ENCODE results near the gene ERI2.

ERI2 gene

GRCh38 chr16:20803192-20803560 lies 3.1 kb downstream of the ERI2 start:
- Histone ChIP-seq H3K36me3 (ENCODE audit: control insufficient read depth in 2 of 2, insufficient read depth in 1 of 2, low read length in 2 of 2) (peaks cover 33 to 38% of the 10 kb centered on the region in 2 experiments), H3K27ac (ENCODE audit: extremely low read depth, low read depth, low read length) (no peak overlapping the region), H3K9me3 (ENCODE audit: control insufficient read depth, insufficient read depth, low read depth, low read length) (no peaks in the 10 kb centered on the region), H3K4me3 (ENCODE audit: low read depth, low read length) (no peak overlapping the region), H3K4me1 (ENCODE audit: control insufficient read depth, insufficient read depth, low read length) (no peaks in the 10 kb centered on the region)
- TF ChIP-seq ZBTB8A (tag by site-specific recombination; IDR thresholded peaks at IDR 0.05), result no peak
- TF ChIP-seq, protein P1, sequence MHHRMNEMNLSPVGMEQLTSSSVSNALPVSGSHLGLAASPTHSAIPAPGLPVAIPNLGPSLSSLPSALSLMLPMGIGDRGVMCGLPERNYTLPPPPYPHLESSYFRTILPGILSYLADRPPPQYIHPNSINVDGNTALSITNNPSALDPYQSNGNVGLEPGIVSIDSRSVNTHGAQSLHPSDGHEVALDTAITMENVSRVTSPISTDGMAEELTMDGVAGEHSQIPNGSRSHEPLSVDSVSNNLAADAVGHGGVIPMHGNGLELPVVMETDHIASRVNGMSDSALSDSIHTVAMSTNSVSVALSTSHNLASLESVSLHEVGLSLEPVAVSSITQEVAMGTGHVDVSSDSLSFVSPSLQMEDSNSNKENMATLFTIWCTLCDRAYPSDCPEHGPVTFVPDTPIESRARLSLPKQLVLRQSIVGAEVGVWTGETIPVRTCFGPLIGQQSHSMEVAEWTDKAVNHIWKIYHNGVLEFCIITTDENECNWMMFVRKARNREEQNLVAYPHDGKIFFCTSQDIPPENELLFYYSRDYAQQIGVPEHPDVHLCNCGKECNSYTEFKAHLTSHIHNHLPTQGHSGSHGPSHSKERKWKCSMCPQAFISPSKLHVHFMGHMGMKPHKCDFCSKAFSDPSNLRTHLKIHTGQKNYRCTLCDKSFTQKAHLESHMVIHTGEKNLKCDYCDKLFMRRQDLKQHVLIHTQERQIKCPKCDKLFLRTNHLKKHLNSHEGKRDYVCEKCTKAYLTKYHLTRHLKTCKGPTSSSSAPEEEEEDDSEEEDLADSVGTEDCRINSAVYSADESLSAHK (tag by site-specific recombination; IDR thresholded peaks at IDR 0.05), result no peak
- TF ChIP-seq ZNF654 (tag by site-specific recombination; IDR thresholded peaks at IDR 0.05; ENCODE audit: low read depth), result no peak
- TF ChIP-seq ZNF138 (tag by site-specific recombination; IDR thresholded peaks at IDR 0.05; ENCODE audit: borderline replicate concordance), result no peak
- TF ChIP-seq, protein P2, sequence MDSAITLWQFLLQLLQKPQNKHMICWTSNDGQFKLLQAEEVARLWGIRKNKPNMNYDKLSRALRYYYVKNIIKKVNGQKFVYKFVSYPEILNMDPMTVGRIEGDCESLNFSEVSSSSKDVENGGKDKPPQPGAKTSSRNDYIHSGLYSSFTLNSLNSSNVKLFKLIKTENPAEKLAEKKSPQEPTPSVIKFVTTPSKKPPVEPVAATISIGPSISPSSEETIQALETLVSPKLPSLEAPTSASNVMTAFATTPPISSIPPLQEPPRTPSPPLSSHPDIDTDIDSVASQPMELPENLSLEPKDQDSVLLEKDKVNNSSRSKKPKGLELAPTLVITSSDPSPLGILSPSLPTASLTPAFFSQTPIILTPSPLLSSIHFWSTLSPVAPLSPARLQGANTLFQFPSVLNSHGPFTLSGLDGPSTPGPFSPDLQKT (IDR thresholded peaks at IDR 0.05; ENCODE audit: borderline replicate concordance, low read depth, low read length), result no peak
- TF ChIP-seq KLF16 (tag by site-specific recombination; IDR thresholded peaks at IDR 0.05), result no peak
- TF ChIP-seq ZNF488 (tag by site-specific recombination; IDR thresholded peaks at IDR 0.05), result no peak
- no peak for TF ChIP-seq ZNF529 (tag by site-specific recombination; IDR thresholded peaks at IDR 0.05; ENCODE audit: insufficient replicate concordance)
- TF ChIP-seq PBX3 (CRISPR knock-in tag; IDR thresholded peaks at IDR 0.05), result no peak
- TF ChIP-seq ZNF600 (tag by site-specific recombination; IDR thresholded peaks at IDR 0.05), result no peak
- no peak for TF ChIP-seq ZFP41 (tag by site-specific recombination; IDR thresholded peaks at IDR 0.05; ENCODE audit: borderline replicate concordance)
- no peak for TF ChIP-seq ZNF670 (tag by site-specific recombination; IDR thresholded peaks at IDR 0.05; ENCODE audit: low read depth)
- TF ChIP-seq, protein P3, sequence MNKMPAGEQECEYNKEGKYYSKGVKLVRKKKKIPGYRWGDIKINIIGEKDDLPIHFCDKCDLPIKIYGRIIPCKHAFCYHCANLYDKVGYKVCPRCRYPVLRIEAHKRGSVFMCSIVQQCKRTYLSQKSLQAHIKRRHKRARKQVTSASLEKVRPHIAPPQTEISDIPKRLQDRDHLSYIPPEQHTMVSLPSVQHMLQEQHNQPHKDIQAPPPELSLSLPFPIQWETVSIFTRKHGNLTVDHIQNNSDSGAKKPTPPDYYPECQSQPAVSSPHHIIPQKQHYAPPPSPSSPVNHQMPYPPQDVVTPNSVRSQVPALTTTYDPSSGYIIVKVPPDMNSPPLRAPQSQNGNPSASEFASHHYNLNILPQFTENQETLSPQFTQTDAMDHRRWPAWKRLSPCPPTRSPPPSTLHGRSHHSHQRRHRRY (tag by site-specific recombination; IDR thresholded peaks at IDR 0.05), result no peak
- TF ChIP-seq ZBTB1 (tag by site-specific recombination; IDR thresholded peaks at IDR 0.05), result no peak
- TF ChIP-seq ZNF302 (tag by site-specific recombination; IDR thresholded peaks at IDR 0.05; ENCODE audit: low read depth), result no peak
- no peak for TF ChIP-seq ZBTB48 (tag by site-specific recombination; IDR thresholded peaks at IDR 0.05)
- no peak for TF ChIP-seq ZNF423 (tag by site-specific recombination; IDR thresholded peaks at IDR 0.05)
- TF ChIP-seq RBAK (tag by site-specific recombination; IDR thresholded peaks at IDR 0.05), result no peak
- POLR2A ChIA-PET, result no interaction called here
- CTCF ChIA-PET, result interaction anchor here (0.7 kb wide), 1 partner anchor 108 kb away, joined by 3 read pairs; no protein-coding TSS in a partner anchor

- H3K9me3 ChIP-seq (ENCODE audit: control insufficient read depth, insufficient read depth, low read depth, low read length), result no peaks in the 10 kb centered on the region
- H3K4me3 ChIP-seq (ENCODE audit: low read depth, low read length), result no peak overlapping the region
- ChIA-PET POLR2A (no interaction called here), CTCF (interaction anchor here (0.6 to 1.9 kb wide), 3 partner anchors 25 to 464 kb away, joined by 3 to 6 read pairs (median 4); no protein-coding TSS in a partner anchor)
- H3K27ac ChIP-seq (ENCODE audit: extremely low read depth, low read depth, low read length), result no peak overlapping the region
- H3K4me1 ChIP-seq (ENCODE audit: control insufficient read depth, insufficient read depth, low read length), result no peaks in the 10 kb centered on the region
- TF ChIP-seq, protein P2 (IDR thresholded peaks at IDR 0.05; ENCODE audit: borderline replicate concordance, low read depth, low read length), result no peak
- TF ChIP-seq ZNF391 (tag by site-specific recombination; IDR thresholded peaks at IDR 0.05; ENCODE audit: borderline replicate concordance, low read depth) (no peak), ZNF23 (tag by site-specific recombination; IDR thresholded peaks at IDR 0.05; ENCODE audit: borderline replicate concordance) (no peak), ZNF24 (tag by site-specific recombination; IDR thresholded peaks at IDR 0.05) (no peak), SETDB1 (IDR thresholded peaks at IDR 0.05; ENCODE audit: insufficient read length, low read length) (no peak), ZNF677 (tag by site-specific recombination; IDR thresholded peaks at IDR 0.05) (no peak), KLF8 (tag by site-specific recombination; IDR thresholded peaks at IDR 0.05) (no peak), ZNF600 (tag by site-specific recombination; IDR thresholded peaks at IDR 0.05) (no peak), ZNF792 (tag by site-specific recombination; IDR thresholded peaks at IDR 0.05) (no peak)
- peaks cover 43 to 53% of the 10 kb centered on the region in 2 experiments for H3K36me3 ChIP-seq (ENCODE audit: control insufficient read depth in 2 of 2, insufficient read depth in 1 of 2, low read length in 2 of 2)
Observed at GRCh38 chr16:20801278-20801677, 5.0 kb downstream of the ERI2 start.

All from HEK293 (cell line).